Ectodermal cell (in vitro differentiated cells): Measurements from ENCODE around the gene CCL20.

Source experiments
- H3K27ac ChIP-seq: 2 replicates; pipeline ENCODE4 v1.7.0; 2013; ENCODE audit warnings: mild to moderate bottlenecking, low read depth, low read length; ENCODE audit not compliant: insufficient read depth, poor library complexity, severe bottlenecking
- H3K27me3 ChIP-seq: 2 replicates; pipeline ENCODE4 v1.7.0; 2013; ENCODE audit warnings: mild to moderate bottlenecking, low read length; ENCODE audit not compliant: insufficient read depth, control insufficient read depth, poor library complexity, severe bottlenecking
- H3K36me3 ChIP-seq: one replicate; pipeline ENCODE4 v1.7.0; 2013; ENCODE audit warnings: low read length; ENCODE audit not compliant: control insufficient read depth, insufficient read depth
- H3K4me1 ChIP-seq: one replicate; pipeline ENCODE4 v1.7.0; 2013; ENCODE audit warnings: low read length; ENCODE audit not compliant: control insufficient read depth, insufficient read depth
- H3K4me3 ChIP-seq: 2 replicates; pipeline ENCODE4 v1.7.0; 2013; ENCODE audit warnings: low read depth, low read length, control low read depth; ENCODE audit not compliant: insufficient read depth
- H3K9me3 ChIP-seq: 2 replicates; pipeline ENCODE4 v1.7.0; 2013; ENCODE audit warnings: mild to moderate bottlenecking, low read length, moderate library complexity; ENCODE audit not compliant: control insufficient read depth
- WGBS, 2 experiments: methylation state at CpG; one replicate each; pipeline ENCODE4 v1.1.7; 2013; ENCODE audit warnings: missing lambda C conversion rate in 2 of 2; 5-methylcytosine and 5-hydroxymethylcytosine counted together

The CCL20 gene

DNA sequence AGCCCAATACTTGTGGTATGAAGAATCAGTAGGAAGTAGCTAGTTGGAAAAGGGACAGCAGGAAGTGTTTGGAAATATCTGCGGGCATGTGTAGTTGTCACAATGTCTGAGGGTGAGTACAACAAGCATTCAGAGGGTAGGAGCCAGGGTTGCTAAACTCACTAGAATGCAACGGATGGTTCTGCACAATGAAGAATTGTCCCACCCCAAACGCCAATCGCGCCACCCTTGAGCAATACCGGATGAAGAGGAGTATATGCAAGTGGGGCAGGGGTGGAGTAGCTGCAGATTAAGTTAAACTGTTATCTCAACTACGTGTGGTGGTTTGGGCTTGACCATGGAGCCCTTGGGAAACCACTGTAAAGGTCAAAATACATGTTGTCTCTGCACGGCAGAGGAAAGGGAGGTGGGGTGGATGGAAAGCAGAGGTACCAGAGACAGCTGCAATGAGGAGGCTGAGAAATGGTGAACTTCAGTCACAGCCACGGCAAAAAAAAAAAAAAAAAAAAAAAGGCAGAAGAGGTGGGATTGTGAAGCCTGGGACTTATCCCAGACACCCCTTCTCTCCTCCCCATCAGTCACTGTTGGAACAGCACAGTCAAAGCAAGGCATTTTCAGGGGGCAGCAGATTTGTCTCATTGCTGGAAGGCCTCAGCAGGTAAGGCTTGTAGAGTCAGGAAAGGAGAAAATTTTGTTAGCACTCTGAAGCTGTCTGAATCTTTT, 5.2 kb downstream of the CCL20 start:
- Histone ChIP-seq H3K9me3 (no peaks in the 10 kb centered on the region), H3K27ac (no peak overlapping the region), H3K4me1 (no peaks in the 10 kb centered on the region), H3K27me3 (no peaks in the 10 kb centered on the region), H3K4me3 (no peak overlapping the region), H3K36me3 (no peaks in the 10 kb centered on the region)
- 92 to 94% methylated on average over 9 of the region's 9 CpGs for WGBS, 2 experiments

DNA sequence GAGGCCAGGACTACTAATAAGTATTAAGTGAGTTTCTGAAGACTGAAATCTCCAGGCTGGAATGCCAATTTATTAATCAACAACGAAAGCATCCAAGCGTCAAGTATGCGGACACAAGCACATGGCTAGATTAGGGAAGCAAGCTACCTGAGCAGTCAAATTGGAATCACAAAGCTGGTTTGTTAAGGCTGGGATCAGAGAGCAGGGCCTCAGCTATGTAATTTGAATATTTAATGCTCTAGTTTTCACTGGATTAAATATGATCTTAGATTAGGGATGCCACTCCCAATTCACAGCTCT, 5.7 kb downstream of the CCL20 start:
- Histone ChIP-seq H3K36me3 (no peaks in the 10 kb centered on the region), H3K4me1 (no peaks in the 10 kb centered on the region), H3K27me3 (no peaks in the 10 kb centered on the region), H3K27ac (no peak overlapping the region), H3K4me3 (no peak overlapping the region), H3K9me3 (no peaks in the 10 kb centered on the region)
- 96 to 97% methylated on average over 3 of the region's 3 CpGs for WGBS, 2 experiments

DNA sequence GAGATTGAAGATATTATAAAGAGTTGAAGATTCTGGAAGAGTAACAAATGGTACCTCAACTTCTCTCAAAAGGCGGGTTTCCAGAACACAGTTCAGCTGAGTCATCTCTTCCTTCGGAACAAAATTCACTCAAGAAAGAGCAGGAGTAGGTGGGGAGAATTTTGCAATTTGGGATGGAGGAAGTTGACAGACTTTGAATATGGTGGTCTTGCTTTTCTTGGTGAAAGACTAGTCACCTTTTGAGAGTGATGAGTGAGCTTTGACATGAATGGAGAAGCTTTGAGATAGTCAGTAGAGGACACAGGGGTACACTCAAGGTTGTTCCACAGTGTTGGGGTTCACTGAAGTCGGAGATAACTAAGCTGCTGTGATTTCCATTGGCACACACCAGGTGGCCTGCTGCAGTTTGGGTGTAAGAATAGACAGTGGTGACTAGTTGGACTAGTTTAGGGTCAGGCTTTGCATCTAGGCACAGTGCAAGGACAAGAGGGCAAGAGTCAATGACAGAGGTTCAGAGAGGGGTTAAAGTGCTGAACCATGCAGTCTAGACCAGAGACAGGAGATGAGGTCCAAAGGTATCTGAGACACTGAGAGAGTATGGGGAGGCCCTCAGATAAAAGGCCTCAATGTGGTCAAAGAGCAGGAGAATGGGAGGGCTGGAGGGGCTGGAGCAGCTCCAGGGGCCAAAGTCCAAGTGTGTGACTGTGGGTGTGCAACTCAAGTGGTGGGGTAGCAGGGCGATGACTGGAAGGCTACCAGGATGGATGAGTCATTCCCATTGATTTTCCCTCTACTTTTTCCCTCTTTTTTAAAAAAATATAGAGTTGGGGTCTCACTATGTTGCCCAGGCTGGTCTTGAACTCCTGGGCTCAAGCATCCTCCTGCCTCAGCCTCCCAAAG, 7.7 kb downstream of the CCL20 start:
- 96 to 98% methylated on average over 4 of the region's 4 CpGs for WGBS, 2 experiments
- H3K27me3 ChIP-seq, result no peaks in the 10 kb centered on the region
- no peaks in the 10 kb centered on the region for H3K9me3 ChIP-seq
- H3K36me3 ChIP-seq, result no peaks in the 10 kb centered on the region
- no peaks in the 10 kb centered on the region for H3K4me1 ChIP-seq
- no peak overlapping the region for H3K27ac ChIP-seq
- no peak overlapping the region for H3K4me3 ChIP-seq

DNA sequence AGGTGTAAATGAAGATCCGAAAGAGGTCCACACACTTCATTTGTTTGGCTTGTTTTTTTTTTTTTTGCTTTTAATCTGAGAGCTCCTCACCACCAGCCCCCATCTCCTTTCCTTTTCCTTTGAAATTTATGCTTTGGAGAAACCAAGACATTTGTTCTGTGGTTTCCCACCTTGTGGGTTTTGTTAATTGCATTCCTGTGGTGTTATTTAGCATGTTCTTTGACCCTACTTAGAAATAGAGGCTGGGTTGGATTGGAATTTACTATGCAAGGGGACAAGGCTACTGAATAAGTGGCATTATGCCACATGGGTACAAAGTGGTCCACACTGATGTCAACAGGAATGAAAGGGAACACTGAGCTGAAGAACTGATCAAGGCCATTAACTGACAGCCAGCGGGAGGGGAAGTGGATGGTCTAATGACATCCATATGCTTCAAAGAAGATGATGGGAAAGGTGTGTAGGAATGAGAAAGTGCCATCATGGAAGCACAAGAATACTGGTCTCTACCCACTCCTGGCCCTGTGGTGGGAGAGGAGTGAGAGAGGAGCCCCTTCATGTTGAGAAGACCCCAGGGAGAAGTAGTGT, 8.9 kb downstream of the CCL20 start:
- Histone ChIP-seq H3K4me1 (no peaks in the 10 kb centered on the region), H3K4me3 (no peak overlapping the region), H3K9me3 (no peaks in the 10 kb centered on the region), H3K27me3 (no peaks in the 10 kb centered on the region), H3K36me3 (no peaks in the 10 kb centered on the region), H3K27ac (no peak overlapping the region)
- WGBS, 2 experiments, result 88 to 99% methylated on average over 1 to 2 of the region's 2 CpGs

DNA sequence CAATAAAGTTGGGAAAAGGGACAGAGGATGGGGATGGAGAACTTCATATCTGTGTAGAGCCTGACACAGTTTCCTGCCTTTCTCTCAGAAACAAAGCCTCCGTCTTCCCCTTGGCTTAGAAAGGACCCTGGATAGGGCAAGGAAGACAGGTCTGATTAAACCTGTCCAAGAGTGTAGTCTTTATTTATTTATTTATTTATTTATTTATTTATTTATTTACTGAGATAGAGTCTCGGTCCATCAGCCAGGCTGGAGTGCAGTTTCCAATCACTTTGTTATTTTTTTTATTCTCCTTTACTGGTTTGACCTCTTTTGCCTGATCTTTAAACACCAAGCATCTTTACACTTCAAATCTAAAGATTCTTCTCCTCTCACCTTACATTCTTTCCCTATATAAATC, 10.3 kb downstream of the CCL20 start:
- no peaks in the 10 kb centered on the region for H3K27me3 ChIP-seq
- no peaks in the 10 kb centered on the region for H3K9me3 ChIP-seq
- no peaks in the 10 kb centered on the region for H3K36me3 ChIP-seq
- no peak overlapping the region for H3K27ac ChIP-seq
- 61 to 86% methylated on average over 1 to 2 of the region's 2 CpGs for WGBS, 2 experiments
- H3K4me3 ChIP-seq, result no peak overlapping the region
- H3K4me1 ChIP-seq, result no peaks in the 10 kb centered on the region

DNA sequence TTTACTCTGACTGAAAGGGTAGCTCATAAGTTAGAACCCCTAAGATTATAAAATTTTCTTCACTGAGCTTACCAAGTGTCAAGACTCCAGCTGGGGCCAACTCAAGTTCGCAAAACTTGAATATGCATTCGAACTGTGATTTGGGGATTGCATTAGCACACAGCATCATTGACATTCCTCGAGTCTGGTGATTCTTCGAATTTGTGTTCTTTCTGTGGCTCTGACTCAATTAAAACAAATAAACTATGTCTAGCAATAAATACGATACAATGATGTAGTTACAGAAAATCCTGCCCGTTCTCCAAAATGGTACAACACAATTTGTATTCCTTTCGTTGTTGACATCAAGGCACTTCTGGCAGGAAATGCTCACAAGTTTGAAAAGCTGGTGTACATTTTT, 11.1 kb downstream of the CCL20 start:
- no peak overlapping the region for H3K4me3 ChIP-seq
- no peaks in the 10 kb centered on the region for H3K36me3 ChIP-seq
- no peaks in the 10 kb centered on the region for H3K4me1 ChIP-seq
- H3K9me3 ChIP-seq, result no peaks in the 10 kb centered on the region
- H3K27me3 ChIP-seq, result no peaks in the 10 kb centered on the region
- 93 to 95% methylated on average over 7 of the region's 7 CpGs for WGBS, 2 experiments
- no peak overlapping the region for H3K27ac ChIP-seq

DNA sequence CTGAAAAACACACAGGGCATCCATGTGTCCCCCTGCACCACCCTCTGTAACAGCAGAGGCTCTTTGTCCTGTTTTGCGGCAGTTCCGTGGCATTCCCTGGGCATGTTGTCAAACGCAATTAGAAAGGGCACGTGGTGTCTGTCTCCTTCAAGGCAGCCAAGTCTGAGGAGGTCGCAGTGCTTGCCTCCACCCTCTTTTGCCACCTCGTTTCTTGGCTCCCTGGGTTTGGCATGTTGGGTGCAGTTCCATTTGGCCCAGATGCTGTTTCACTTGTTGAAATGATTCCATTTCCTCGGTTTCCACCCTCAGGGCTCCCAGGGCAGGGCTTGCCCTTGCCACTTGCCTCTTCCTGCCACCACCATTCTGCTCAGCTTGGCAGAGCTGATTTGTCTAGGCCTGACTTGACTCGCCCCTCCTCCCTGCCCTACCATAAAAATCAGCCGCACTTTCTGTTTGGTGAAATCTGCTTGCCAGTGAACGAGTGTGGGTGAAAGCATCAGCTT, 12.4 kb downstream of the CCL20 start:
- WGBS, 2 experiments, result 92 to 93% methylated on average over 10 of the region's 10 CpGs
- Histone ChIP-seq H3K27ac (no peak overlapping the region), H3K4me3 (no peak overlapping the region), H3K9me3 (no peaks in the 10 kb centered on the region), H3K27me3 (no peaks in the 10 kb centered on the region), H3K4me1 (no peaks in the 10 kb centered on the region), H3K36me3 (no peaks in the 10 kb centered on the region)

DNA sequence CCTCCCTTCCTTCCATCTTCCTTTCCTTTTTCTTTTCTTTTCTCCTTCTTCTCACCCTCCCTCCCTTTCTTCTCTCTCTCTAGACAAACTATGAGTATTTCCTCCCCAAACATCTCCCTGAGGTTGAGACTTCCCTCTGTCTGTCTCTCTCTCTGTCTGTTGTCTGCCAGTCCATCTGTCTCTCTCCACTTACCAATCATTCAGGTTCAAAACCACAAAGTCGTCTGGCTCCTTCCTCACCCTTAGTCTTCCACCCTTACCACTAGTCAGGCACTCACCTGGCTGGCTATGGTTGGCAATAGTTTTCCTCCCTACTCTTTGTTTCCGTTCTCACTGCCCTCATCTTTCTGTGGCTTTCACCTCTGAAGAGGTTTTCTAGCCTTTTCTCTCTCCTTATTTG, 12.9 kb downstream of the CCL20 start:
- Histone ChIP-seq H3K27ac (no peak overlapping the region), H3K36me3 (no peaks in the 10 kb centered on the region), H3K4me1 (no peaks in the 10 kb centered on the region), H3K27me3 (no peaks in the 10 kb centered on the region), H3K9me3 (no peaks in the 10 kb centered on the region), H3K4me3 (no peak overlapping the region)
- 39 to 44% methylated on average over 2 of the region's 2 CpGs for WGBS, 2 experiments

DNA sequence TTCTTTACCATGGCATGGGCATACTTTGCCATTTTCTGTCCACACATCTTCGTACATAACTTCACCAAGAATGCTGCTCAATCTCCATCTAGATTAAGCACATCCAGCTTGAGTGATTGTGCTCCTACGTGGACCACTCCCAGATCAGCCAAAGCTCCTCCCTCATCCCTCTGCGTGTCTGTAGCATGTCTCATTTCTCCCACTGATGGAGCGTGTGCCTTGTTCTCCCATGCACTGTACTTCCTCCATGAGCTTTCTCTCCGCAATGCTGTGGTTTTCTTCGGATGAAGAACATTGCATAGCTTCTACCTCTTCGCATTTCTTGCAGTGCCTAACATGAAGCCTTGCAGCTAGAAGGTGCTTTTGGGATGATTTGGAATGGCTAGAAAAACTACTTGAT, 13.5 kb downstream of the CCL20 start:
- Histone ChIP-seq H3K36me3 (no peaks in the 10 kb centered on the region), H3K27me3 (no peaks in the 10 kb centered on the region), H3K4me3 (no peak overlapping the region), H3K27ac (no peak overlapping the region), H3K9me3 (no peaks in the 10 kb centered on the region), H3K4me1 (no peaks in the 10 kb centered on the region)
- WGBS, 2 experiments, result 92 to 97% methylated on average over 7 of the region's 7 CpGs

DNA sequence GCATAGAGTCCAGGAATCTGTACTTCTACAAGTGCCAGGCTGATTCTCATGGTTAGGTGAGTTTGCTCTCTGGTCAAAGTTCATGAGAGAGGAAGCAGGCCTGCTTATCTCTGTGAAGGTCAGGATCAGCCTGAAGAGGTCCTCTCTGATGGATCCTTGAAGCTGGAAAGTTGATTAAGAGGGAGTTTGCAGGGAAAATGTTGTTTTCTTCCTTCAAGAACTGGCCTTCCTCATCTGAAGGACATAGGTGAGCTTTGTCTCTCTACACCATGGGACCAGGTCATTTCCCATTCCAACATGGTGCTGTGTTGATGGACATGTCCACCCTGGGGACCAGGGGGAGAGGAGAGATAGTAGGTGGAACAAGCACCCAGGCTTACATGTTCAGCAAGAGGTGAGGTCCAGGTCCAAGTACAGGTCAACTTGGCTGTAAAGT, 14.9 kb downstream of the CCL20 start:
- Histone ChIP-seq H3K27ac (no peak overlapping the region), H3K36me3 (no peaks in the 10 kb centered on the region), H3K4me3 (no peak overlapping the region), H3K27me3 (no peaks in the 10 kb centered on the region), H3K4me1 (no peaks in the 10 kb centered on the region), H3K9me3 (no peaks in the 10 kb centered on the region)
